HG02759 (cell line): ENCODE results near the gene SH3PXD2B.
A peak's percentile ranks its signal among the peaks of the same experiment; 100 is the strongest.
"Not testable (repeated sequence)": the region's sequence is repeated elsewhere in the genome, so short reads cannot be mapped to it uniquely, and the experiment has no call there.

Source experiments
- ATAC-seq: cut with Tn5 transposase; IDR thresholded peaks from one replicate; pipeline ENCODE4 v1.9.1; 2021; ENCODE audit warnings: mild to moderate bottlenecking, moderate library complexity; ENCODE audit not compliant: unreplicated experiment

Gene SH3PXD2B

DNA sequence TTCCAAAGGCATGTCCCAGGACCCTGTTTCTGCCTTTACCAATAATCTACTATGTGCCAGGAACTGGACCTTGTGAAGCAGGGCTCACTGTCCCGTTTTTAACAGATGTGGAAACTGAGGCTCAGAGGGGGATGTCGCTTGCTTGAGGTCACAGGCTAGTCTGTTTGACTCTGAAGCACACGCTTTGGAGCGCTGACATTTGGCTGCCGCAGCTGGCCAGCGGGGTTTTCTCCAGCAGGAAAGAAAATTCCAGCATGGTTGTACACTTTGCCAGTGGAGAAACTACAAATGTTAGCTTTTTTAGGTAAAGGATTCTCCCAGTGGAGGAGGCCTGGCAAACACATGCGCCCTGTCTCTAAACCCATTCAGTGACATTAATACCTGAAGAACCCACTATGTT, 50.5 kb downstream of the SH3PXD2B start:
- no peak for ATAC-seq

- no peak for ATAC-seq
Measured at GRCh38 chr5:172403189-172403796, 51.0 kb downstream of the SH3PXD2B start.

DNA sequence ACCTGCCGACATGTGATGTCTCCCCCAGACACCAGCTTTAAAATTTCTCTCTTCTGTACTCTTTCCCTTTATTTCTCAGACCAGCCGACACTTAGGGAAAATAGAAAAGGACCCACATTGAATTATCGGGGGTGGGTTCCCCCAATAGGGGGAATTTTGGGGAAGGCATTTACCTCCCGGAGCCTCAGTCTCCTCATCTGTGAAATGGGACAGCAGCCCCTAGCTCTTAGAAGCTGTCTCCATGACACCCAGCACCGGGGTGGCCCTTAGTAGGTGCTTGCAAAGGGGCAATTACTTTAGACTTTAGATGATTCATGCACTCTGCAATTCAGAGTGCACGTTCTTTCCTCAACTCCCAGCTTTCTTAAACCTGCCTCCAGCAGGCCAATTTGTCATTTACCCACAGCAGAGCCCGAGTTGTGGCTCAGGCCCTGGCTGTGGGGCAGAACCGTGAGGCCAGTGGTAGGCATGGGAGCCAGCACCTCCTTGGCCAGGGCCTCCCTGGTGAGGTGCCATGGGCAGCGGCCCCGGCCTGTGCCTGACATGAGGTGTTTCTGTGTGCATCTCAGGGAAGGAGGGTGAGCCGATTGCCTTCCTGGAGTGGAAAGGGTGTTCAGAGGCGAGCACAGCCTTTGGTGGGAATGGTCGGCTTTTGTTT, 51.7 kb downstream of the SH3PXD2B start:
- ATAC-seq: no peak

GRCh38 chr5:172402031-172402430, 52.3 kb downstream of the SH3PXD2B start:
- not testable (repeated sequence) for ATAC-seq

- no peak for ATAC-seq
Measured at GRCh38 chr5:172399826-172400225, 54.5 kb downstream of the SH3PXD2B start.

- ATAC-seq: no peak
Measured at GRCh38 chr5:172399336-172399735, 55.0 kb downstream of the SH3PXD2B start.

- not testable (repeated sequence) for ATAC-seq
Measured at GRCh38 chr5:172398645-172399044, 55.7 kb downstream of the SH3PXD2B start.

GRCh38 chr5:172396994-172397393, 57.3 kb downstream of the SH3PXD2B start:
- not testable (repeated sequence) for ATAC-seq

DNA sequence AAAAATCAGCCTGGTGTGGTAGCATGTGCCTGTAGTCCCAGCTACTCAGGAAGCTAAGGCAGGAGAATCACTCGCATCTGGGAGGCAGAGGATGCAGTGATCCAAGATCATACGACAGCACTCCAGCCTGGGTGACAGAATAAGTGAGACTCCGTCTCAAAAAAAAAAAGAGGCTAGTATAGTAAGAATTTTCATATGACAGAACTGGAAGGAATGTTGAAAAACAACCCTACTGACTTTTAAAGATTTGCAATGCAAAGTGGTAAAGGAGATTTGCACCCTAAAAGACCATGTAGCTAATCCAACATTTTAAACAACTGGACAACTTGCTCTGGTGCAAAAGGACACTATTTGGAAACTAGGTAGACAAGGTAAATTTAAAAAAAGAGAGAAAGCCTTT, 58.1 kb downstream of the SH3PXD2B start:
- no peak for ATAC-seq

DNA sequence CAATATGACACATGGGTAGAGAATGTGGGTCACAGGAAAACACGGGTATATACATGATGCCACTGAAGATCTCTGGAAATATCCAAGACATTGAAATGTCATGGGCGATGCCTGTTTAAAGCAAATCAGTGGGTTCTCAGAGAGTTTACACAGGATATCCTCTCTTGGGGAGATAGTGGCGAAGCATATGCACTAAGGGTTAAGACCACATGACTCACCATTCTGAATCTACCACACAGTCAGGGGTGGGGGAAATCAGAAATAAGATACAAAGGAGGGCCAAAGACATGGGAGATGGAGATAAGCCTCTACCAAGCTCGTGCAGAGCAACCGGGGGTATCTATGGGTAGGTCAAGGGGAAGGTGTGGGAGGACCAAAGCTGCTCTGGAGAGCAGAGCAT, 58.8 kb downstream of the SH3PXD2B start:
- ATAC-seq: no peak

DNA sequence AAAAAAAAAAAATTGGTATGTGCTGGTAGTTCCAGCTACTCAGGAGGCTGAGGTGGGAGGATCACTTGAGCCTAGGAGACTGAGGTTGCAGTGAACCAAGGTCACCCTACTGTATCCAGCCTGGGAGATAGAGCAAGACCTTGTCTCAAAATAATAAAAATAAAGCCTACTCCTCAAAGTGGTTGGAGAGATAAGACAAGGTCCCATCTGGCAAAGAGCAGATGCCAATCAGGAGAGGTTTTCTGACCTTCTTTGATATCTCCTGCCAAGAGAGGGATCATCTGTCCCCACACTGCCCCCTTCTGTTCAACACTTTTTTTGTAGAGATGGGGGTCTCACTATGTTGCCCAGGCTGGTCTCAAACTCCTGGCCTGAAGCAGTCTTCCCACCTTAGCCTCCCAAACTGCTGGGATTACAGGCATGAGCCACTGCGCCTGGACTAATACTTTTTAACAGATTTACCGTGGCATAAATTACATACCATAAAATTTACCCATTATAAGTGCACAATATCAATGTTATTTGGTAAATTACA, 64.7 kb downstream of the SH3PXD2B start:
- no peak for ATAC-seq

DNA sequence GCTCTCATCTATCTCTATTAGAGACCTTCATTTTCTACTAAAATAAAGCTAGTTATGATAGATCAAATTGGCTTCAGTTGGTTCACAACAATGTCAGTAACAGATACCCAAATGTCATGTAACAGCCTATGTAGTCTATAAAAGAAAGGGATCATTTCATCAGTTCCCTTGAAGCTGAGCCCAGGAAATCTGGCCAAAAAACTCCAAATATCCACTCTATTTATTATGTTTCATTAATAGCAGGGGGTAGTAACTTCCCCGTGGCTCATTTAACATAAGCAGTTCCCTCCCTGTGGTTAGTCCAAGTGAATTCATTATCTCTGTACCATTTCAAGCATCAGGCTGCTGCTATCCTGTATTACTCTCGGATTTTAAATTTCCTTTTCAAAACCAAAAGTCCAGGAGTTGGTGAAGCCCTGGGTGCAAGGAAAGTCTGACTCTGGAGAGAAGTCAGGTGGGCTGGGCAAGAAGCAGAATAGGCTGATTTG, 66.0 kb downstream of the SH3PXD2B start:
- no peak for ATAC-seq

DNA sequence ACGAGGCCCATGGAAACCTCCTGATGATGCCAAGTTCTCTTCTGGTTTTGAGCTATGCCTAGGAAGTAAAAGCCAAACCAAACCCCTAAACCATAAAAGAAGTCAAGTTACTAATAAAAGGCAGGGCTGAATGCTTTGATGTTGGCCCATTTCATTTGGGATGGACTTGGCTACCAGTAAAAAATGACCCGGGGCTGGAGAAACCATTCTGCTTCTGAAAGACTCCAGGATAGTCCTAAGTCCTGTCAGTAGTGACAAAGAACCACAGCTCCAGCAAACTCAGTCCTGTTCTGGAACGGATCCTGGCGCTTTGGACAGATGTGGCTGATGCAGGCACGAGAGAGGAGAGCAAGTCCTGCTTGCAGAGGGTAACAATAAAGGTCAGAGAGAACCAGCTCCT, 68.6 kb downstream of the SH3PXD2B start:
- ATAC-seq: no peak

- no peak for ATAC-seq
Measured at GRCh38 chr5:172385010-172385563, 69.2 kb downstream of the SH3PXD2B start.

DNA sequence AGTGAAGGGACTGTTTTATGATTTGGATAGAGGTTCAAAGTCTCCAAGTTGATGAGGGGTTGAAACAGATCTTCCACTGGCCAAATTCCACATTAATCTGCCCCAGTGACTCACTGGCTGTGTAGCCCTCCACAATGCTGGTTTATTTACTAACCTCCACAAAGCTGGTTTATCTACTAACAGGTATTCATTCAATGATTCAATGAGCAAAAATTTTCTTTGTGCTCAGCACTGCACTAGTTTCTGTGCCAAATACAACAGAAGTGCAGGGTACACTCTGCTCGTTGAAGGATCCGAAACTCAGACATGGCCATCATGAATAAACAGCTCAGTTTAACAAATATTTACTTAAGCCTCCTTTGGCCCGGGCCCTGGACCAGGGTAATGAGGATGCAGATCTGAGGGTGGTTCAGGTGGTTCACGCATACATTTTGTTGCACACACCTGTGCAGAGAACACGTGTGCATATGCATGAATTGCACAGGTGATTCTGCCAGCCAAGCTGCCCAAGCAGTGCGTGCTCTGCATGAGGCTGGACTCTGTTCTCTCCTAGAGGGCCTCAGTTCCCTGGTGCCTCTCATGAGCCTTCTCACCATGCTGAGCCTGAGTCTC, 71.0 kb downstream of the SH3PXD2B start:
- no peak for ATAC-seq

DNA sequence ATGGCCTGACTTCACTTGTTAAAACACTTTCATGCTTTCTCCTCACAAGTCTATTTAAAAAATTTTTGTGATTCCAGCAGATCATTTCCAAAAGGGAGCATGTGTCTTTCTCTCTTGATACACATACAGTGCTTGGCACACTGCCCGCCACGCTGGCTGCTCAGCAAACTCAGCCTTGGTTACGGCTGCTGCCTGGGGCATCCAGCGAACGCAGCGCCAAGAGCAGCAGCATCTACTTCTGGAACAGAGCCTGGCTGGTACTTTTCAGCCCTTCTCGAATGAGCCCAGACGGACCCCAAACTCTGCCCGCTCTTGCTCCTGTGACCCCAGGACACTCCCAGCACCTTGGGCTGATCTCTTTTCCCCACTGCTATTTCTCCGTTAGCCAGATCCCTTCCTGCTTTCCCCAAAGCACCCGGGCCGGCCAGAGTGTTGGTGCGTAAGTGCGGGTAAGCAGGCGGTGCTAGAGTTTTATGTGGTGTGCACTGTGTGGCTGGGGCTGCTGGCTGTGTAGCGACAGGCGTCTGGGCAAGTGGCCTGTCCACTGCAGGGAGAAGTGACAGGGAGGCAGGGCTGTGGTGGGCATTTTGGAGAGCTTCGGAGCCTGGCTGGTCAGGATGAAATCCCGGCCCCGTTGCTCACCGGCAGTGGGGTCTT, 73.2 kb downstream of the SH3PXD2B start:
- ATAC-seq: no peak

- no peak for ATAC-seq
Measured at GRCh38 chr5:172380301-172380986, 73.9 kb downstream of the SH3PXD2B start.

- no peak for ATAC-seq
Measured at GRCh38 chr5:172379481-172379880, 74.8 kb downstream of the SH3PXD2B start.

GRCh38 chr5:172377856-172378255, 76.5 kb downstream of the SH3PXD2B start:
- peak; percentile 43 for ATAC-seq

DNA sequence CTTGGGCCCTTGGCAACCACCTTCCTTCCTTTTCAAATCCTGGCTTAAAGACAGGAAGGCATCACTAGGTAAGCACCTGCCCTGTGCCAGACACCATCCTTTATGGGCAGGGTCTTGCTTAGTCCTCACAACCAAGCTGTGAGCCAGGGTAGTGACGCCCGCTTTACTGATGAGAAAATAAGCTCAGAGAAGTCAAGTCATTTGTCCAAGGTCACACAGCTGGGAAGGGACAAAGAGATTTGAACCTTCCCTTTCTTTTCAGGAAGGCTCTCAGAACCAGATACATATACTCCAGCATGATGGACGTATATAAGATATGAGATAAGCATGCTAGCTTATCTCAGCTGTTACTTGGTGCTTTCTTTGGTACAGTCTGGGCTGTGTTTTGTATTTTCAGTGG, 76.9 kb downstream of the SH3PXD2B start:
- ATAC-seq: no peak

GRCh38 chr5:172374783-172375182, 79.5 kb downstream of the SH3PXD2B start:
- ATAC-seq: no peak
